ENCODE measurements around the gene ADAMTS13.
A peak's percentile ranks its signal among the peaks of the same experiment; 100 is the strongest.

Gene ADAMTS13

GRCh38 chr9:133474215-133474614, 52.0 kb downstream of the ADAMTS13 start:
- no peak for DNase-seq

GRCh38 chr9:133474853-133475252, 52.7 kb downstream of the ADAMTS13 start:
- DNase-seq, result no peak

- no peak for DNase-seq
Measured at GRCh38 chr9:133475292-133476012, 53.3 kb downstream of the ADAMTS13 start.

- no peak for DNase-seq
Measured at GRCh38 chr9:133476036-133476931, 54.1 kb downstream of the ADAMTS13 start.

- no peak for DNase-seq
Measured at GRCh38 chr9:133476941-133477340, 54.8 kb downstream of the ADAMTS13 start.

- DNase-seq, result no peak
Measured at GRCh38 chr9:133477461-133477860, 55.3 kb downstream of the ADAMTS13 start.

GRCh38 chr9:133477992-133478850, 56.1 kb downstream of the ADAMTS13 start:
- DNase-seq, result peak; percentile 32

GRCh38 chr9:133478851-133479711, 56.9 kb downstream of the ADAMTS13 start, which contains the start of gene SLC2A6:
SLC2A6 (minus strand) TSS chr9:133479099; CDS start chr9:133479059, 40 bp downstream.
- peak; percentile 86 for DNase-seq

GRCh38 chr9:133483611-133484010, 61.4 kb downstream of the ADAMTS13 start:
- DNase-seq, result no peak

GRCh38 chr9:133484671-133485437, 62.7 kb downstream of the ADAMTS13 start:
- DNase-seq, result peak; percentile 24

- DNase-seq, result peak; percentile 15
Measured at GRCh38 chr9:133485531-133486260, 63.5 kb downstream of the ADAMTS13 start.

- DNase-seq, result peak; percentile 6
Measured at GRCh38 chr9:133487331-133487725, 65.2 kb downstream of the ADAMTS13 start.

GRCh38 chr9:133488686-133489252, 66.6 kb downstream of the ADAMTS13 start:
- DNase-seq, result no peak

GRCh38 chr9:133489253-133490190, 67.4 kb downstream of the ADAMTS13 start:
- no peak for DNase-seq

- peak; percentile 19 for DNase-seq
Measured at GRCh38 chr9:133490201-133490681, 68.1 kb downstream of the ADAMTS13 start.

- DNase-seq, result peak; percentile 25
Measured at GRCh38 chr9:133490865-133491655, 68.9 kb downstream of the ADAMTS13 start.

GRCh38 chr9:133491656-133491925, 69.4 kb downstream of the ADAMTS13 start:
- no peak for DNase-seq

Data from right hindlimb (tissue), 1 donor.